NCI-H146 (cell line): ENCODE results near the gene LRP2.
"Not testable (repeated sequence)": the region's sequence is repeated elsewhere in the genome, so short reads cannot be mapped to it uniquely, and the experiment has no call there.

Experiments used
- DNase-seq: peaks from one replicate; lab custom pipeline; 2025; lab: John Stamatoyannopoulos, UW

Gene LRP2

DNA sequence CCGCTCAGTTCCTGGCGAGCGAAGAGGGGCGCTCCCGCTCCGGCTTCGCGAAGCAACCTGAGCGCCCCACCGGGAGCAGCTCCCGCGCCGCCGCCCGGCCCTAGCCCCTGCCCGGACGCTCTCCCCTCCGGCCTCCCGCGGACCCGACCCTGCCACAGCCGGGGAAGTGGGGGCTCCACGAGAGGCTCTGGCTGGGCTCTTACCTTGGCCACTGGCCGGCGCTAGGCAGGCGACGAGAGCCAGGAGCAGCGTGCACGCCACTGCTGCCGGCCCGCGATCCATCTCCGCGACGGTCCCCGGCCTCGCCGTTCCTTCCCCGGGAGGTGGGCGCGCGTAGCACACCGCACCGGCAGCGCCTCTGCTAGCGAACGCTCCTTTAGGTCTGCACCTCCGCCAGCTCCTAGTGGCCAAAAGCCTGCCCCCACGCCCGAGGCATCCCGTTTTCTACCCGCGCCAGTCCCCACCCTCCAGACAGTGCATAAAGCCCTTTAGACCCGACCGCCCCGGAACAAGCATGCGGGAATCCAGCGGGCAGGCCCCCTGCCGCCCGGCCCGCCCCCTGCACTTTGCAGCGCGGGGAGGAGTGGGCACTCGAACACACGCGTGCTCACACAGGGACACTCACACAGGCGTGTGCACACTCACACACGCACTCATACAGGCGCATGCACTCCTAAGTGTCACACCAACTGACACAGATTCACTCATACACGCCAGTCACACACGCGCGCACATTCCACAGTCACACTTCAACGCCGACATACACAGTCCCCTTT, at the start of gene LRP2:
LRP2 (minus strand) TSS at position 417 of the 776 bp plus-strand sequence; CDS start at position 282, 135 bp downstream.
- peak; percentile 0 for DNase-seq

DNA sequence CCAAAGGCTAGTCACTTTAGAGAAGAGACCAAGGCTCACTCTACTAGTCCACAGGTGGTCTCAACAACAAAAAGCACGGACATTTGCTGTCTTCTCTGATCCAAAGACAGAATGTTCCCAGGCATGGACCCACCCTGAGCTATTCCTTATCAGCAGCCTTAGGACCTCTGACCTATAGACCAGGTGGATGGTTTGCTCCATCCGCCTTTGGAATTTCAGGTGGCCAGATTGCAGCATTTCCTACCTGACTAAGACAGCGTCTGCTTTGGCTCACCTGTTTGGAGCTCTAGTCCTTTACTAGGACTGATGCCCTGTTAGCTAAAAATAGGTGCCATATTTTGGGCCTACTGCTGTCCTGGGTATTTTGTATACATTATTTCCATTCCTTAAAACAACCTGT, 44.6 kb upstream of the LRP2 start:
- DNase-seq: no peak

DNA sequence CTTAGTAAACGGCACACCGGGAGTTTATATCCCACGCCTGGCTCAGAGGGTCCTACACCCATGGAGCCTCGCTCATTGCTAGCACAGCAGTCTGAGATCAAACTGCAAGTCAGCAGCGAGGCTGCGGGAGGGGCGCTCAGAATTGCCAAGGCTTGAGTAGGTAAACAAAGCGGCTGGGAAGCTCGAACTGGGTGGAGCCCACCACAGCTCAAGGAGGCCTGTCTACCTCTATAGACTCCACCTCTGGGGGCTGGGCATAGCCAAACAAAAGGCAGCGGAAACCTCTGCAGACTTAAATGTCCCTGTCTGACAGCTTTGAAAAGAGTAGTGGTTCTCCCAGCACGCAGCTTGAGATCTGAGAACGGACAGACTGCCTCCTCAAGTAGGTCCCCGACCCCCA, 37.2 kb upstream of the LRP2 start:
- not testable (repeated sequence) for DNase-seq

DNA sequence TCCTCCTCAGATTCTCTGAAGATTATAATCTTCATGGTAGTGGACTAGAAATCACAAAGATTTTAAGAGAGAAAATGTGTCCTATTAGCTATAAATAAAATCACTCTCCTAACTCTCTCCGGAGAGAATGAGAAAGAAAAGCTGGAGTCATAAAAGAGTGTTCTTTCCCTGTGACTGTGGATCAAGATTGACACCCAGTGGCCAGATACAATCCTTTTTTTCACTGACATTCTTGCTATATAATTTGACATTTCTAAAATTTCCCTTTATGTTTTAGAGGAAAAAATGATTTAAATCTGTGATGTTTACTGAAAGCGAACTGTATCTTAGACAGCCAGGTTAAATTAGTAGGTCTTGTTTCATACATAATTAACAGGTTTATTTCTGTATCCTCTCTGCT, 35.4 kb upstream of the LRP2 start:
- DNase-seq: no peak

DNA sequence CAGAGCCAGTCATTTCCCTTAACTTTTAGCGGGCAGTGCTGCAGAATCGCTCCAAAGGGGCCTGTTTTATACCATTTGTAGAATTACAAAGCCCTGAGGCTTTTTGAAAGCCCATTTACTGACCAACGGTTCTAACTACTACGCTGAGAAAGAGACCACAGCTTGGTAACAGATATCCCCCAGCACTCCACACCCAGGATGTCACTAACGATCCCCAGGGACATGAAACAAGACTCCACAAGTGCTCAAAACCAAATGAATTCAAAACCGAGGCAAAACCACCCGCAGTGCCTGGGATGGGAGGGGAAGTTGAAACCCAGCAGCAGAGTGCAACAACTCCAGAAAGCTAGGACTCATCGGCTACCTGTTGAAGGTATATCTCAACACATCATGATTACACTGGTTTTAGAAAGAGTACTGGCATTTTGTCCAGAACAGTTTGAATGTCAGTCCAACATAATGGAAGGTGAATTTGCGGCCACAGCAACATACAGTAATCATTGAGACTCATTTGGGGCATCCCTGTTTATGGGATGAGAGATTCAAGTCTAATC, 33.6 kb upstream of the LRP2 start:
- DNase-seq: no peak

DNA sequence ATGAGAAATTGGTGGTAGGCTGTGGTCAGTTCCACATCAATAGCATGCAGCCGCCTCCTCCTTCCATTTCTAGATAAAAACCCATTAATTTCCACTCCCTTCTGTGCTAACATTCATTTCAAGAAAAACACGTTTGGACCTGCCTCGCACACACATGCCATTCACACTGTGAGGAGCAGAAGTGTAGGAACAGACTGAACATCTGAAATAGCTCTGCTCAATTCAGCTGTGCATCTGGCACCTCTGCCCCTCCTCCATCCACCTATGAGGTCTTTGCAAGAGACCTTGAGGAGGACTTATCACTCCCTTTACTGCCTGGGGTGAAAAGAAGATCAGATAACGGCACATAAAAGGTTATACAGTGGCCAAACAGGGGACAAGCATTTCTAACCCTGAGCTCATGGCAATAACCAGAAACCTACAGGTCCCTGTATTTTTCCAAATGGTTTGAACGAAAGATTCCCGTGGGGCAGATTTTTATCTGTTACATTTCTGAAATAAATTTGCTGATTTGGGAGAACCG, 30.8 kb upstream of the LRP2 start:
- no peak for DNase-seq

DNA sequence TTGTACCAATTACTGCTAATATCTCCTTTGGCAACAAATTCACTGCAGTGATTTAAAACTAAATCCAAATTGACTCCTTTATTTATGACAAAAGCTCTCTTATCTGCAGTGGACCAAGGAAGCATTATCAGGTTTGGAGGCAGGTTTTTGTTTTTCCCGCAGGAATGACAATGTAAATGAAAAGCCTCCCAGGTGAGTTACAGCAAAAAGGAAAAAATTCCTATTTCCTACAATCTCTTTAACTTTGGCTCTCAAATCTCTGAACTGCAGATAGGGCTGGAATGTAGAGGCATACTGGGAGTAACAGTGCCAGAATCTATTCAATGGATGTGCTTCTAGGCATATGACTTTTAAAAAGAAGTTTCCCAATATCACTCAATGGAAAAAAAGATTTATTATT, 28.9 kb upstream of the LRP2 start:
- DNase-seq: no peak

DNA sequence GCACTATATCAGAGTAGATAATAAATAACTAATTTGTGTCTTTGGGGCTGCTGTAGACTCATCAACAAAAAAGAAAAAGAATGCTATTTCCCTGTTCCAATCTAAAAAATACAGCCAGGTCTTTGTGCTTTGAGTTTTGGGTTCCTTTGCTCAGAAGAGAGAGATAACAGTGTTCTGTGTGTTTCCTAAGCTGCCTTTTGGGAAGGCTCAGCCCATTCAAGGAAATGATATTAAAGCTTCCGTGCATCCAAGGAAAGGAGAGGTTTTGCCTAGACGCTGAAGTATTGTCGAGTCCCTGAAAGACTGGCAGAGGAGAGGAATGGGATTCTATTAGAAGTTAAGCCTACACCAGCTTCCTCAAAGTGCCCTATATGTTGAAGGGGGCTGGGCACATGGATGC, 25.8 kb upstream of the LRP2 start:
- no peak for DNase-seq

DNA sequence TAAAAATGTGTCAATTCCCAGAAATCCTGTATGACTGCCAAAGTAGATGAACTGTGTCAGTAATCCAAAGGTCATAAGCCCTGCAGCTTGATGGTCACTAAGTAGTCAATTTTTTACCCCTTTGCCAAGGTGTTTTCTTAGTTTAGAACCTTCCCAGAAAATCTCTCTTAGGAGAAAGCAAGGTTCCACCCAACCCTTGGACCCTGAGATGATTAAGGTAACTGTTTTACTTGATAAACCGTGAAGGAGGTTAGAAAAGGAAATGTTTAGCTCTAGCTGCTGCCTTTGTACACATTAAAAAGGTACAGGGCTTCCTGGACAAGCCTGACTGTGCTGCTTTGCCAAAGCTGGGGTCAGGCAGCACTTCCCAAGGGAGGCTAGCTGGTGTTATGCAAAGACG, 24.4 kb upstream of the LRP2 start:
- no peak for DNase-seq

DNA sequence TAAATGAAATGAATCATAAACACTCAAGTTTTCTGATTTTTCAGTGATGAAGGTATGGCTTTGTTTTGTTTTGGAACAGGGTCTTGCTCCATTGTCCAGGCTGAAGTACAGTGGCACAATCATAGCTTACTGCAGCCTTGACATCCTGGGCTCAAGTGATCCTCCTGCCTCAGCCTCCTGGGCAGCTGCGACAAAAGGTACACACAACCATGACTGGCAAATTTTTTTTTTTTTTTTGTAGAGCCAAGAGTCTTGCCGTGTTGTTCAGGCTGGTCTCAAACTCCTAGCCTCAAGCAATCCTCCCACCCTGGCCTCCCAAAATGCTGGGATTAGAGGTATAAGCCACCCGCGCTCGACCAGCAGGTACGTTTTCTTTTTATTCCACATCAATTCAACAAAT, 22.5 kb upstream of the LRP2 start:
- DNase-seq: no peak

DNA sequence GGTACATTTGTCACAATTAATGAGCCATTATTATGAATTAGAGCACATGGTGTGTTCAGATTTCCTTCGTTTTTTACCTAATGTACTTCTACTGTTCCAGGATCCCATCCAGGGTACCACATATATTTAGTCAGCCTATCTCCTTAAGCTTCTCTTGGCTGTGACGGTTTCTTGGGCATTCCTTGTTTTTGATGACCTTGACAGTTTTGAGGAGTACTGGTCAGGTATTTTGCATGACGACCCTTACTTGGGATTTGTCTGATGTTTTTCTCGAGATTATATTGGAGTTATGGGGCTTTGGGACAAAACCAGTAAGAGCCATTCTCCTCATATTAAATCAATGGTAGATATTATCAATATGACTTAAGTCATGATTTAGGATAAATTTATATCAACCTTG, 10.2 kb upstream of the LRP2 start:
- DNase-seq: no peak

DNA sequence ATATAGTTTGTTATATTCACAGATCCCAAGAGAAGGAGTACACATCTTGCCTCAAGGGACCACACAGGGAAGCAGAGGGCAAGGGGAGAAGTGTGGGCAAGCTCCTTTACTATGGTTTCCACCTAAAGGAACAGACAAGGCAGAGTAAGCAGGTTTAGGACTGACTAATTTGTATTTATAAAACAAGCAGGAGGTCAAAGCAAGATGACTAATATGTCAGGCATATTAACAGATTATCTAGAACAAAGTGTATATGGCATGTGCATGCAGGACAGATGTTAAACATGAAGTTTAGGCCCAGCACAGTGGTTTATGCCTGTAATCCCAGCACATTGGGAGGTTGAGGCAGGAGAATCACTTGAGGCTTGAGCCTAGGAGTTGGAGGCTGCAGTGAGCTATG, 3.7 kb upstream of the LRP2 start:
- DNase-seq: no peak

DNA sequence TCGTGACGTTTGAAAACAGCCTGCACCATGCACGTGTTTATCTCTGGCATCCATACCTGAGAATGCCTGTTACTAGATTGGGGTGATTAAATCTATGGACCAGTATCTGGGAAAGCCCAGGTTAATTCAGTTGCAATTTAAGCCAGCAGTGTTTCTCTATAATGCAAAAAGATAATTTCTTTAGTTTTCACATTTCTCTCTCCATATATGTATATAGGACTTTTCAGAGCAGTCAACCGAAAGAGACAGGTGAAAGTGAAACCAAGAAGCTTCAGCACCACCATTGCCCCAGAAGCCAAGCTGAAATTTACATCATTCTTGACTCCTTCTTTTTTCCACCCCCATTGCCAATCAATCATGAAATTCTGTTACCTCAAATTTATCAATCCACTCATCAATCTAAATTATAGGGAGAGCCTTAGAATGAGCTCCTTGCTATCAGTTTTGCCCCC, 2.7 kb upstream of the LRP2 start:
- no peak for DNase-seq

DNA sequence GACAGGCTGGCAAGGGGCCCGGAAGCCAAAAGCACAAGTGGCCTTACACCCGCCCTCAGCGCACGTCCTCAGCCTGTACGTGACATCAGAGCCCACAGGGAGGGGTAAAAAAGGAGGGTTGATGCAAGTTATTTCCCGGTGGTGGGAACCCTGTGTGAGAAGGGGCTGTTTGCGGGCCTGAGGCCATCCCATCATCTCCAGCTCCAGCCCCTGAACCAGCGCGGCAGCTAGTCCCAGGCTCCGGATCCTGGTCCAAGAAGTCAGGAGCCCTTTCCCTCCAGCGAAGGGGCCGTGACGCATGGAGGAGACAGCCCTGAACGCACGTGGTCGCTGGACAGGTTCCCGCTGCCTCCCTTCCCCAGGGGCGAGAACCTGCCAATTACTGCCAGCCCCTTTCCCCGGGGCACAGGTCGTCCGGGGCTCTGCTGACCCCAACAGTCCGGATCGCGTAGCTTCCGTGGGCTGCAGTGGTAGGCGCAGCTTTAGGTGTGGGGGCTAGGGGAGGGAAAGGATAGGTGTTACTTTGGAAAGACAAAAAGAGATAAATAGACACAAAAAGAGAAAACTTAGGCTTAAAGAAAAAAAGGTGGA, 1.3 kb upstream of the LRP2 start:
- peak; percentile 10 for DNase-seq

DNA sequence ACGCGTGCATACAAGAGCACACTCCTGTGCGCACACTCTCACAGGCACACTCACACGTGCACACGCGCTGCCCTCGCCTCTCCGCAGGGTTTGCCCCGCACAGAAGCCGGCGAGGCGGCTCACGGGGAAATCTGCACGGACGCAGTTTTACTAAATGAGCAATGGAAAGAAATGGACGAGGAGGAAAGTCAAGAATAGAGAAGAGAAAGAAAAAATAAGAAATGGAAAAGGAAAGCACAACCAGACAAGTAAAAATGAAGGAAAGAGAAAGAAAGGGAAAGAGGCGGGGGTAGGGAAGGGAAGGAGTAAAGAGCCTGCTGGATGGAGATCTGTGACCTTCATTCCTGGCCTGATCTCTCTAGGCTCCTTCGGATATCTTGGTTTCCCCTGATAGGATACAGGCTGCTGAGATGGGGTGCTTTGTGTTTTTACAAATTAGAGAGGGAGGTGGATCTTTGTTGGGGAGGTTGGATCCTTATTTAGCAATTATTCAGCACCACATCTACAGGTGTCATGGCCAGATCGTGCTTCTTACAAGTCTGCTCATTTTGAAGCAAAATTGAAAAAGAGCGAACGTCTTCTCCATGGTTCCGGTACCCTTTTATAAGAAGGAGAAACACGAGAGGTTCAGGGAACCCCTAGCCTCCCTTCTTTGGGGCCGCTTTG, 693 bp upstream of the LRP2 start:
- no peak for DNase-seq

DNA sequence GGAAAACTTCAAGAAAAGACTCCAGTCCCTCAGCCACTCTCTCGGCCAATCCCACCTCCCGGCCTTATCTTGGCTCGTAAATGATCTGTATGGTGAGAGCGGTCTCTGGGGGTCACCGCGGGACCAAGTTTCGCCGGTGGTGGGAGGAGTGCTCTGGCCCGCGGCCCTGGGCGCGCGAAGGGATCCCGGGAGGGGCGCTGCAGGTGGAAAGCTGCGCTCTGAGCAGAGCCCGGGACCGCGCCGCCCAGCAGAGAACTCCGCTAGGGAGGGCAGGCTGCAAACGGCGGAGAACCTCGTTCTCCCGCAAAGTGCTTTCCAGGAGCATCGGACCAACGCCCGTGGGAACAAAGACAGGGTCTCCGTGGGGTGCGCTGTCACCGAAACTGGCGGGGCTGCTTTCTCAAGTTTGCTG, 622 bp downstream of the LRP2 start:
- peak; percentile 9 for DNase-seq

DNA sequence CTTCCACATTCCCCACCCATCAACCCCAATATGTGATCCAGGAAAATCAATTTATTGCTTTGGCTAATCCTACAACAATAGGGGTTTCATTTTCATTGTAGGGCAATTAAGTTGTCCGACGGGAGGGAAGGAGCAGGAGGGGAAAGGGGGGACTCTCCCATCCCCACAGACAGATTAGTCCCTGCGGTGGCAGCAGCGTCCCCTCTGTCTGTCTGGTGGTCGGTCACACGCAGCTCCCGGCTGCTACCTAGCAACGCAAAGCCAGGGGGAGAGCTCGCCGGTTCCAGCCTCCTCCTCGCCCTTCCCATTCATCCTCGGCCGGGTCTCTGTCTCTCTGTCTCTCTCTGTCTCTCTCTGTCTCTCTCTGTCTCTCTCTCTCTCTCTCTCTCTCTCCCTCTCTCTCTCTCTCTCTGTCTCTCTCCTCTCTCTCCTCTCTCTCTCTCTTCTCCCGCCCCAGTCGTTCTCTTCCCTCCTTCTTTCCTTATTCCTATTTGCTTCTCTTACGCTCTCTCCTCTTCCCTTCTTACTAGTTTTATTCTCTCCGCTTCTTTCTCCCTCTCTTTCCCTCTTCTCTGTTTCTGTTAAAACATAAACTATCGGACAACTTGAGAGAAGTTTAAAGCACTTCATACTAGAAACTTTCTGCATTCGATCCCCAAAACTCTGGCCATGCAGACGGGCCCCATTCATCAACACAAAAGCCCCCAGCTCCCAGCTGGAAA, 1.2 kb downstream of the LRP2 start:
- DNase-seq: no peak

DNA sequence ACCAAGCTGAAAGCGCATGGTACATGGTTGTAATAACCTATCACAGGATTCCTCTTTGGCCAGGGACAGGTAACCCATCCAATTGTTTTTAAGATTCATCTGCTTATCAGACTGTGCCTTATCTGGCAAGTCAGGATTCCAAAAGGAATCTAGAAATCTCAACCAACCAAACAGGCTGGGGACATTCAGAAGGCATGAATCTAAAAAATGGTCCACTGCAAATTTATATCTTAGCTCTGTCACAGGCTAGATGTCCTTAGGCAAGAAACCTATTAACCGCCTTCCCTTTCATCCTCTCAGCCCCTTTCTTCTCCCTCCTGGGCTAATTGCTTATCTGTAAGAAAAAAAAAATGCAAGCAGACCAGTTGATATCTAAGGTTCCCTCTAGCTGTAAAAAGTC, 4.3 kb downstream of the LRP2 start:
- DNase-seq: no peak

DNA sequence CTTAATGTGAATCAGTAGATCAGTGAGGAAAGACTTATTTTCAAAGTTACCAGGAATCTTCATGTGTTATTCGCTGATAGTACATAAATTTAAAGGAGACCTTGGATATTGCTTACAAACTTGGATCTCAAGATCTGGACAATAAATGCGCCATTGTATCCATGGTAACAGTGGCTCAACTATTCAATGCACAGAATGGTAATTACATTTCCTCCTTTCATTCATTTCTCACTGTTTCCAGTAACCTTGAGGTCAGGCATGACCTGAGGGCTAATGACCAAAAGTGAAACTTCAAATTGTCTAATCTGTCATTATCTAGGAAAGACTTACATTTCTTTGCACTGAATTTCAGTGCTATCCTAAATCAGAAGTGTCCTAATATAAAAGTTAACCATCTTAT, 8.1 kb downstream of the LRP2 start:
- no peak for DNase-seq

DNA sequence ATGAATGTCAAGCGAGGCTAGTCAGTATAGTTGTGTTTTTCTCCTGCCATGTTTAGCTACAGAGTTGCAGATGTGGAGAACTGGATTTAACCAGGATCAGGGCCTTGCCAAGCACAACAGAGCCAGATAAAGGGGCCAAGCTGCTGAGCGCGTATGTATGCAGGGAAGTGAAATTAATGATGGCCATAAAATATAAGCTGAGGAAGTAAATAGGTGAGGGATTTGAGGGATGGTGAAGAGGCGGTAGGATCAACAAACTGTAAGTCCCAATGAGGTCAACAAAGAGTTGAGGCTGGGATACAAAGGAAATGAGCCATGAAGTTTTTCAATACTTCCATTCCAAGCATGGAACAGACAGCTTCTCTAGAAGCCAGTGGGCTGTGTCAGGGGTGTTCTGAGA, 10.6 kb downstream of the LRP2 start:
- DNase-seq: no peak

DNA sequence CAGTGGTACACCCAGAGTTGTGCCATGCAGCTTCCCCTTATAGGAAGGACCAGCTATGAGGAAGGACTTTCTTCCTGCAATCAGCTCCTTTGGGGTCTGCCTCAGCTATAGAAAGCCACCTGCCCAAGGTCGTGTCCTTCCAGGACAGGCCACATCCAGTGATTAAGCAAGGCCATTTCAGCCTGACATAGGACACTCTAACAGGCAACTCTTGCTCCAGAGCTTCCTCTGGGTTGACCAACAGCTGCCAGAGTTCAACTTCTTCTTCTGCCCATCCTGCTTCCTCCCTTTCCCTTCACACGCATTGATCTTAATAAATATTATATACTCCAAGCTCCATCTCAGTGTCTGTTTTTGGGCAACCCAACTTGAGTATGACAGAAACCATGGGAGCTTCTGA, 12.8 kb downstream of the LRP2 start:
- no peak for DNase-seq
